Kidney (tissue), 14 donors: ENCODE results near the gene CCBE1. TPM values are rescaled to one million over a fixed set of nuclear protein-coding genes. Genes with fewer than 3 reads are reported as not detected.

ENCODE experiments used
- DNase-seq, 5 donors: peaks; one replicate each; pipeline ENCODE4 v3.0.0-alpha.2; 2013 to 2020
- FAIRE-seq: peaks from 2 replicates; lab custom pipeline; 2012; peaks lifted over from hg19 to GRCh38; lab: Jason Lieb, UNC
- H3K27ac ChIP-seq, 2 donors: one replicate each; pipeline ENCODE4 v1.7.0; 2013; ENCODE audit warnings: low read depth in 2 of 2, low read length in 2 of 2, inconsistent platforms in 1 of 2
- H3K27me3 ChIP-seq: one replicate; pipeline ENCODE4 v1.7.1; 2013; ENCODE audit warnings: low read length, inconsistent platforms; ENCODE audit not compliant: control insufficient read depth, insufficient read depth
- H3K36me3 ChIP-seq, 3 donors: one replicate each; pipeline versions ENCODE4 v1.7.0 to v1.7.1; 2013; ENCODE audit warnings: low read length in 3 of 3, control low read depth in 1 of 3, inconsistent platforms in 1 of 3; ENCODE audit not compliant: insufficient read depth in 3 of 3, control insufficient read depth in 2 of 3
- H3K4me1 ChIP-seq, 3 donors: one replicate each; pipeline versions ENCODE4 v1.7.0 to v1.7.1; 2013; ENCODE audit warnings: low read length in 3 of 3, inconsistent platforms in 1 of 3, low read depth in 1 of 3; ENCODE audit not compliant: control insufficient read depth in 2 of 3, insufficient read depth in 2 of 3
- H3K4me3 ChIP-seq, 3 donors: one replicate each; pipeline versions ENCODE4 v1.7.0 to v1.8.1; 2013; ENCODE audit warnings: low read length in 3 of 3, control low read depth in 1 of 3, inconsistent platforms in 1 of 3
- H3K9ac ChIP-seq, 3 donors: one replicate each; pipeline versions ENCODE4 v1.7.0 to v1.7.1; 2013; ENCODE audit warnings: low read length in 3 of 3, control low read depth in 1 of 3, inconsistent platforms in 1 of 3
- H3K9me3 ChIP-seq, 3 donors: one replicate each; pipeline versions ENCODE4 v1.7.0 to v1.7.1; 2013; ENCODE audit warnings: low read length in 3 of 3, control low read depth in 1 of 3, inconsistent platforms in 1 of 3; ENCODE audit not compliant: control insufficient read depth in 2 of 3, insufficient read depth in 1 of 3
- intact Hi-C: fragments of 100-400 bp; cut with DNase I; formaldehyde crosslinking; loops from one replicate; pipeline ENCODE4 v1.11.1; 2022
- polyA plus RNA-seq: library from polyadenylated mRNA; stranded (reverse); fragments of 350-450 nt; fragmentation: Illumina TruSeq; extraction: RNeasy Lipid Tissue Mini Kit (QIAGEN cat#74804); gene quantifications from one replicate; pipeline ENCODE4 v1.2.3, GENCODE V29; 2014; ENCODE audit warnings: low read depth, low replicate concordance; ENCODE audit not compliant: insufficient read depth
- total RNA-seq: library from RNA; stranded (reverse); fragmentation: NEBNext Ultra II Directional; extraction: Animal tissue kit (Norgen Biotek cat#: 25700); gene quantifications from one replicate; pipeline ENCODE4 v1.2.1, GENCODE V29; 2021
- TF ChIP-seq, protein P1 (sequence below): IDR thresholded peaks from 3 replicates; pipeline ENCODE4 v1.5.1; 2012; ENCODE audit warnings: mild to moderate bottlenecking, moderate library complexity, borderline replicate concordance; ENCODE audit not compliant: insufficient read depth; ENCODE audit errors: extremely low read depth
- donor health status: control.
- donor health status: control.
- donor health status: control.
- donor health status: control.
- donor health status: control.
- donor health status: DM: yes; HTN: yes; CAD: no.
- donor health status: Normal renal cell carcinoma (clear cell type).

CCBE1 gene
- total and polyA plus RNA-seq, 2 donors from 2014 or later = 1.8 to 2.2 TPM

DNA sequence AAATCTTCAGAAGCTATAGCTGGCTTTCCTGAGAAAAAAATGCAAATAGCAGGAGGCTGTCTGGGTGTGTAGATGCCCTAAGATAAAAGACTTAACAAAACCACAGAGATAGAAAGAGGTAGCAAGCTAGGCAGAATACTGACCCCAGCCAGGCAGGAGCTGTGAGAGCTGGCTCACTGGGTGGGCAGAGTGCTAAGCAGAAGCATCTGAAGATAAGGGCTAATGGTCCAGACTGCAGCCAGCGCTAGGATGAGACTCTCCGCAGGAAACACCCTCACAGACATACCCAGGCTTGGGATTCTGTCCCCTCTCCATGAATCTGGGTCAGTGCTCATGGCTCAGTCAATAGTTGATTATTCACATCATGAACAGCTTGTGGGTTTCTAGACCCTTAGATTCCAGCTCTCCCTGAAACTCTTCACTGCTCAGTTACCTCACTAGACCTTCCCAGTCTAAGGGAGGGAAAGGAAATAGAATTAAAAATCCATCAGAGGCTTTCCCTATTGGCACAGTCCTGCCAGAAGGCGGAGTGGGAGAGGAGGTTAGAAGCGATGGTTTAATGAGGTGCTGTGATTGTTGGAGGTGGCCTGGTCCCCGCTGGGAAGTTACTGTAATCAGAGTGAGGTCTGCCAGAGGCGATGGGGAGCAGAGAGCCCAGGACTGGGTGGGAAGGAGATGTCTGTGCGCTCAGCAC, 21.4 kb upstream of the CCBE1 start:
- TF ChIP-seq, protein P1, sequence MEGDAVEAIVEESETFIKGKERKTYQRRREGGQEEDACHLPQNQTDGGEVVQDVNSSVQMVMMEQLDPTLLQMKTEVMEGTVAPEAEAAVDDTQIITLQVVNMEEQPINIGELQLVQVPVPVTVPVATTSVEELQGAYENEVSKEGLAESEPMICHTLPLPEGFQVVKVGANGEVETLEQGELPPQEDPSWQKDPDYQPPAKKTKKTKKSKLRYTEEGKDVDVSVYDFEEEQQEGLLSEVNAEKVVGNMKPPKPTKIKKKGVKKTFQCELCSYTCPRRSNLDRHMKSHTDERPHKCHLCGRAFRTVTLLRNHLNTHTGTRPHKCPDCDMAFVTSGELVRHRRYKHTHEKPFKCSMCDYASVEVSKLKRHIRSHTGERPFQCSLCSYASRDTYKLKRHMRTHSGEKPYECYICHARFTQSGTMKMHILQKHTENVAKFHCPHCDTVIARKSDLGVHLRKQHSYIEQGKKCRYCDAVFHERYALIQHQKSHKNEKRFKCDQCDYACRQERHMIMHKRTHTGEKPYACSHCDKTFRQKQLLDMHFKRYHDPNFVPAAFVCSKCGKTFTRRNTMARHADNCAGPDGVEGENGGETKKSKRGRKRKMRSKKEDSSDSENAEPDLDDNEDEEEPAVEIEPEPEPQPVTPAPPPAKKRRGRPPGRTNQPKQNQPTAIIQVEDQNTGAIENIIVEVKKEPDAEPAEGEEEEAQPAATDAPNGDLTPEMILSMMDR = no peak
- intact Hi-C loops = no loop called here
- Histone ChIP-seq H3K4me3 (no peak overlapping the region), H3K27ac (no peak overlapping the region), H3K27me3 (no peaks in the 10 kb centered on the region), H3K36me3 (no peaks in the 10 kb centered on the region), H3K9me3 (no peaks in the 10 kb centered on the region), H3K9ac (no peak overlapping the region), H3K4me1 (no peaks in the 10 kb centered on the region)
- FAIRE-seq (no peak), DNase-seq (no peak)

DNA sequence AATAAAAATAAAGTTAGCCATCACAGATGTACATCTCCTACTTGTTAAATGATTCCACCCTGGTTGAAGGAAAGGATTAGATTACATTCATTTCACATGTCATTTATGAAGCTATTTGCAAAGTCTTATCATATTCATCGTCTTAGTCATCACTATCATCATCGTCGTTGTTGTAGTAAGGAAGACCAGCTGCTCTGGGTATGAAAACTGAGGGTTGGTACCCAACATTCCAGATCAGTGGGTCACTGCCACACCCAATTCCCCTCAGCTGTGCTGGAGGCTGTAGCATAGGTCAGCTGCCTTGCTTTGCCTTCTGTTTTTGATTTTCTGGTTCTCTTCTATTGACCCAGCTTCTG, 20.9 kb upstream of the CCBE1 start:
- DNase-seq = no peak
- TF ChIP-seq, protein P1 = no peak
- Histone ChIP-seq H3K9me3 (no peaks in the 10 kb centered on the region), H3K4me3 (no peak overlapping the region), H3K36me3 (no peaks in the 10 kb centered on the region), H3K27ac (no peak overlapping the region), H3K27me3 (no peaks in the 10 kb centered on the region), H3K9ac (no peak overlapping the region), H3K4me1 (no peaks in the 10 kb centered on the region)
- FAIRE-seq = no peak
- intact Hi-C loops = no loop called here

DNA sequence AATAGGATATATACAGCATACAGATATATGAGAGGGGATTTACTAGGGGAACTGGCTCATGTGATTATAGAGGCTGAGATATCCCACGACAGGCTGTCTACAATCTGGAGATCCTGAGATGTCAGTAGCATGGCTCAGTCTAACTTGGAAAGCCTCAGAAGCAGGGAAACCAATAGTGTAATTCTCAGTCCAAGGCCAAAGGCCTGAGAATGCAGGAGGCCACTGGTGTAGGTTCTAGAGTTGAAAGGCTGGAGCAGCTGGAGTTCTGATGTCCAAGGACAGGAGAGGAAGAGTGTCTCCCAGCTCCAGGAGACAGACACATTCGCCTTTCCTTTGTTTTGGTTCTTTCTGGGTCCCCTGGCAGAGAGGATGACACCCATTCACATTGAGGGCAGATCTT, 20.1 kb upstream of the CCBE1 start:
- intact Hi-C loops = no loop called here
- DNase-seq = no peak
- Histone ChIP-seq H3K27me3 (no peaks in the 10 kb centered on the region), H3K4me3 (no peak overlapping the region), H3K27ac (no peak overlapping the region), H3K4me1 (no peaks in the 10 kb centered on the region), H3K9ac (no peak overlapping the region), H3K36me3 (no peaks in the 10 kb centered on the region), H3K9me3 (no peaks in the 10 kb centered on the region)
- TF ChIP-seq, protein P1 = no peak
- FAIRE-seq = no peak

DNA sequence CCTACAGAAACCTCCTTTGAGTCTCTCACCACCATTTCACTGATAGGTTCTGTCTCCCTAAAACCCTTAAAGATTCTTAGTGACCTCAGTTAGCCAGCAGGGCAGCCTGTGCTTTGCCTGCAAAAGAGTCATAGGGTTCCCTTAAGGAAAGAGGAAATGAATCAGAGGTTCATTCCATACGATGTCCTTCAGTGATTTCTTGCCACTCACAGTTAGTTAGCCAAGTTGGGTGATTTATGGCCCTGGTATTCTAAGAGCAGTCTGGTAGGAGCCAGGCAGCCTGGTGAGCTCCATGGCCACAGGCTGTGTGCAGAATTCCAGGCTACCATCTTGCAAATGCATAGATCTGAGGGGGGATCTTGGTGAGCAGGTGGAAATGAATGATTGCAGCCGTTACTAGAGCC, 18.7 kb upstream of the CCBE1 start:
- Histone ChIP-seq H3K27ac (no peak overlapping the region), H3K9ac (no peak overlapping the region), H3K9me3 (no peaks in the 10 kb centered on the region), H3K27me3 (no peaks in the 10 kb centered on the region), H3K36me3 (no peaks in the 10 kb centered on the region), H3K4me1 (no peaks in the 10 kb centered on the region), H3K4me3 (no peak overlapping the region)
- DNase-seq (peak in 2 of 5 donors; percentile 41 to 55), FAIRE-seq (no peak)
- TF ChIP-seq, protein P1 = no peak
- intact Hi-C loops = no loop called here
